Adrenal gland (tissue), 5 donors: ENCODE measurements around the gene AHDC1.

Experiments used
- POLR2A ChIP-seq, 2 donors: fragments of 450-650 bp; IDR thresholded peaks; one replicate each; pipeline ENCODE4 v1.6.1; 2017; ENCODE audit warnings: antibody characterized with exemption in 2 of 2, mild to moderate bottlenecking in 2 of 2, moderate library complexity in 1 of 2
- TF ChIP-seq, protein P1 (sequence below), 6 experiments: fragments of 450-650 bp in 4 of 6; fragments of 200-600 bp in 2 of 6; sonication (generic) in 1 of 6; IDR thresholded peaks; 1 replicate in 5 of 6; 2 replicates in 1 of 6; pipeline versions ENCODE4 v1.5.1 to v1.8.0; 2016 to 2021; ENCODE audit warnings: antibody characterized with exemption in 6 of 6, mild to moderate bottlenecking in 2 of 6, moderate library complexity in 1 of 6
- donor health status: DM: no; HTN: no; CAD: no.

DNA sequence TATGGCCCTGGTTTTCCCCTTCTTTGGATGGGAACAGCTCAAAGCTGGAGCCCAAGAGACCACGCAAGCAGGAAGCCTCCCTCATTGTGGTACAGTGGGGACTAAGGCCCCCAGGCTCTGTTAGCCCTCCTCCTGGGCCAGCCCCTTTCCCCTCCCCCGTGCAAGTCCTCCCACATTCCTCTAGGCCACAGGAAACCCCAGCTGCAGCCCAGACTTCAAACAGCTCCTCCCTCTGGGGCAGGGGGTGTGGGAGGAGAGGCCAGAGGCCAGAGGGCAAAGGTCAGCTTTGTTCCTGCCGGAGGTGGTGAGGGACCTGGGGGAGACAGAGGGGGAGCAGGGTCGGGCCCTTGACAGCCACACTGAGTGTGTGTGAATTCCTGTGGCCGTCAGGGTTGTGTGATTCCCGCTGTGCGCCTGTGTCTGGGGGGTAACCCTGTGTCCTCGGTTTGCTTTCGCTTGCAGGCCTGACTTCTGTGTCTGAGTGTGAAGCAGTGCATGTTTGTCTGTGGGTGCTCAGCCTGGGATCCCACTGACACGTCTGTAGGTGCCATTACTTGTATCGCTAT, 3.4 kb upstream of the AHDC1 start:
- TF ChIP-seq, protein P1, sequence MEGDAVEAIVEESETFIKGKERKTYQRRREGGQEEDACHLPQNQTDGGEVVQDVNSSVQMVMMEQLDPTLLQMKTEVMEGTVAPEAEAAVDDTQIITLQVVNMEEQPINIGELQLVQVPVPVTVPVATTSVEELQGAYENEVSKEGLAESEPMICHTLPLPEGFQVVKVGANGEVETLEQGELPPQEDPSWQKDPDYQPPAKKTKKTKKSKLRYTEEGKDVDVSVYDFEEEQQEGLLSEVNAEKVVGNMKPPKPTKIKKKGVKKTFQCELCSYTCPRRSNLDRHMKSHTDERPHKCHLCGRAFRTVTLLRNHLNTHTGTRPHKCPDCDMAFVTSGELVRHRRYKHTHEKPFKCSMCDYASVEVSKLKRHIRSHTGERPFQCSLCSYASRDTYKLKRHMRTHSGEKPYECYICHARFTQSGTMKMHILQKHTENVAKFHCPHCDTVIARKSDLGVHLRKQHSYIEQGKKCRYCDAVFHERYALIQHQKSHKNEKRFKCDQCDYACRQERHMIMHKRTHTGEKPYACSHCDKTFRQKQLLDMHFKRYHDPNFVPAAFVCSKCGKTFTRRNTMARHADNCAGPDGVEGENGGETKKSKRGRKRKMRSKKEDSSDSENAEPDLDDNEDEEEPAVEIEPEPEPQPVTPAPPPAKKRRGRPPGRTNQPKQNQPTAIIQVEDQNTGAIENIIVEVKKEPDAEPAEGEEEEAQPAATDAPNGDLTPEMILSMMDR (IDR thresholded peaks at IDR 0.05) = no peak
- TF ChIP-seq POLR2A (IDR thresholded peaks at IDR 0.05) = no peak
